IMR-90 (cell line): ENCODE results near the gene NLRC5. TPM values are rescaled to one million over a fixed set of nuclear protein-coding genes. Genes with fewer than 3 reads are reported as not detected.

Experiments
- ATAC-seq: fragments of 200-7000 bp; cut with Tn5 transposase; 2 replicates; pipeline ENCODE4 v1.9.1; 2020; ENCODE audit warnings: low read depth, mild to moderate bottlenecking, moderate library complexity
- BruUV-seq: library from RNA; stranded (reverse); fragments of 400-500 nt; replicated peaks from 2 replicates; lab custom pipeline; 2021; lab: Mats Ljungman, UMichigan
- CTCF ChIA-PET: fragments of 300-600 bp; formaldehyde crosslinking; extraction: SDS; loops from one replicate; lab custom pipeline; 2021; ENCODE audit warnings: antibody characterized with exemption; lab: Yijun Ruan, JAX
- POLR2A ChIA-PET: fragments of 300-600 bp; sonication (Branson Sonifier 250); formaldehyde crosslinking; loops from one replicate; lab custom pipeline; 2022; ENCODE audit warnings: antibody characterized with exemption; ENCODE audit not compliant: unreplicated experiment; lab: Charles Lee
- DNase-seq: peaks from one replicate; pipeline ENCODE4 v3.0.0; 2013
- H2AFZ ChIP-seq: replicated peaks from 2 replicates; pipeline ENCODE3; 2013; ENCODE audit warnings: low read length, mild to moderate bottlenecking; ENCODE audit not compliant: poor library complexity
- H2AK5ac ChIP-seq: 2 replicates; pipeline ENCODE4 v1.6.1; 2013; ENCODE audit warnings: low read depth, low read length, inconsistent platforms
- H2AK9ac ChIP-seq: replicated peaks from 2 replicates; pipeline ENCODE3; 2013; ENCODE audit warnings: mild to moderate bottlenecking, low read depth, low read length, moderate library complexity; ENCODE audit not compliant: poor library complexity
- H2BK120ac ChIP-seq: 2 replicates; pipeline ENCODE4 v1.6.1; 2013; ENCODE audit warnings: low read depth, low read length, inconsistent platforms
- H2BK15ac ChIP-seq: 3 replicates; pipeline ENCODE4 v1.6.1; 2013; ENCODE audit warnings: low read depth, low read length, inconsistent platforms
- H2BK20ac ChIP-seq: 2 replicates; pipeline ENCODE4 v1.6.1; 2013; ENCODE audit warnings: low read depth, mild to moderate bottlenecking, inconsistent platforms, low read length, moderate library complexity
- H2BK5ac ChIP-seq: 2 replicates; pipeline ENCODE4 v1.6.1; 2013; ENCODE audit warnings: mild to moderate bottlenecking, low read depth, low read length, inconsistent platforms; ENCODE audit not compliant: poor library complexity, severe bottlenecking
- H3K14ac ChIP-seq: replicated peaks from 2 replicates; pipeline ENCODE4 v1.6.1; 2013; ENCODE audit warnings: low read depth, low read length, inconsistent platforms
- H3K18ac ChIP-seq: 2 replicates; pipeline ENCODE4 v1.6.1; 2013; ENCODE audit warnings: low read depth, low read length, control low read depth
- H3K23ac ChIP-seq: 2 replicates; pipeline ENCODE4 v1.6.1; 2013; ENCODE audit warnings: low read depth, low read length, inconsistent platforms
- H3K27ac ChIP-seq: 2 replicates; pipeline ENCODE4 v1.5.1; 2013; ENCODE audit warnings: mild to moderate bottlenecking, control low read depth, low read length; ENCODE audit not compliant: insufficient read depth
- H3K27me3 ChIP-seq: 2 replicates; pipeline ENCODE4 v1.6.1; 2013; ENCODE audit warnings: low read length; ENCODE audit not compliant: control insufficient read depth, insufficient read depth
- H3K36me3 ChIP-seq: 2 replicates; pipeline ENCODE4 v1.6.1; 2013; ENCODE audit warnings: low read length, mixed read lengths; ENCODE audit not compliant: control insufficient read depth, insufficient read depth
- H3K4ac ChIP-seq: 2 replicates; pipeline ENCODE4 v1.6.1; 2013; ENCODE audit warnings: low read depth, low read length, inconsistent platforms
- H3K4me1 ChIP-seq: 2 replicates; pipeline ENCODE4 v1.6.1; 2013; ENCODE audit warnings: low read length, mixed read lengths; ENCODE audit not compliant: control insufficient read depth, insufficient read depth
- H3K4me2 ChIP-seq: 2 replicates; pipeline ENCODE4 v1.6.1; 2013; ENCODE audit warnings: low read depth, mild to moderate bottlenecking, control low read depth, low read length, moderate library complexity
- H3K4me3 ChIP-seq: 2 replicates; pipeline ENCODE4 v1.5.1; 2013; ENCODE audit warnings: low read depth, mild to moderate bottlenecking, control low read depth, low read length, moderate library complexity; ENCODE audit not compliant: insufficient read depth
- H3K56ac ChIP-seq: 2 replicates; pipeline ENCODE4 v1.6.1; 2013; ENCODE audit warnings: low read length, inconsistent platforms; ENCODE audit not compliant: insufficient read depth; ENCODE audit errors: extremely low read depth
- H3K79me1 ChIP-seq, 2 experiments: 2 replicates each; pipeline ENCODE4 v1.6.1; 2013; ENCODE audit warnings: low read length in 2 of 2, inconsistent platforms in 1 of 2, low read depth in 1 of 2
- H3K9ac ChIP-seq: 2 replicates; pipeline ENCODE4 v1.6.1; 2013; ENCODE audit warnings: low read depth, low read length, control low read depth
- H3K9me1 ChIP-seq: 2 replicates; pipeline ENCODE4 v1.6.1; 2013; ENCODE audit warnings: low read length, inconsistent platforms; ENCODE audit not compliant: insufficient read depth
- H3K9me3 ChIP-seq: 2 replicates; pipeline ENCODE4 v1.6.1; 2013; ENCODE audit warnings: low read length; ENCODE audit not compliant: control insufficient read depth, insufficient read depth
- H4K20me1 ChIP-seq: 2 replicates; pipeline ENCODE4 v1.6.1; 2013; ENCODE audit warnings: low read length, inconsistent platforms; ENCODE audit not compliant: insufficient read depth
- H4K5ac ChIP-seq: 2 replicates; pipeline ENCODE4 v1.6.1; 2013; ENCODE audit warnings: mild to moderate bottlenecking, low read depth, low read length, control low read depth
- H4K8ac ChIP-seq, 2 experiments: 2 replicates each; pipeline ENCODE4 v1.6.1; 2013; ENCODE audit warnings: low read depth in 2 of 2, low read length in 2 of 2, control low read depth in 1 of 2, inconsistent platforms in 1 of 2
- H4K91ac ChIP-seq: 2 replicates; pipeline ENCODE4 v1.6.1; 2013; ENCODE audit warnings: low read depth, low read length, inconsistent platforms; ENCODE audit not compliant: insufficient read depth
- CEBPB ChIP-seq: IDR thresholded peaks from 2 replicates; pipeline ENCODE4 v1.6.1; 2012; ENCODE audit warnings: low read depth, low read length, improper control_type of control experiment
- FOS ChIP-seq: fragments of 150-350 bp; IDR thresholded peaks from 2 replicates; pipeline ENCODE4 v1.6.1; 2016; ENCODE audit warnings: low read depth, low read length
- MAFK ChIP-seq: IDR thresholded peaks from 2 replicates; pipeline ENCODE4 v1.6.1; 2012; ENCODE audit warnings: low read depth, low read length, improper control_type of control experiment
- MAZ ChIP-seq: IDR thresholded peaks from 2 replicates; pipeline ENCODE4 v1.6.1; 2012; ENCODE audit warnings: low read depth, mild to moderate bottlenecking, low read length, improper control_type of control experiment, moderate library complexity, borderline replicate concordance
- MXI1 ChIP-seq: IDR thresholded peaks from 2 replicates; pipeline ENCODE4 v1.6.1; 2012; ENCODE audit warnings: low read depth, mild to moderate bottlenecking, low read length, moderate library complexity, borderline replicate concordance
- NFE2L2 ChIP-seq: fragments of 150-350 bp; IDR thresholded peaks from 2 replicates; pipeline ENCODE4 v1.6.1; 2016; ENCODE audit warnings: low read depth, mild to moderate bottlenecking, low read length
- POLR2A ChIP-seq: IDR thresholded peaks from 2 replicates; pipeline ENCODE4 v1.6.1; 2012; ENCODE audit warnings: mild to moderate bottlenecking, low read depth, low read length
- RFX5 ChIP-seq: IDR thresholded peaks from 2 replicates; pipeline ENCODE4 v1.8.0; 2012; ENCODE audit warnings: low read depth, mild to moderate bottlenecking, low read length, moderate library complexity
- SMC3 ChIP-seq: fragments of 150-350 bp; IDR thresholded peaks from 2 replicates; pipeline ENCODE4 v1.6.1; 2016; ENCODE audit warnings: low read depth, mild to moderate bottlenecking, antibody characterized with exemption, low read length, moderate library complexity
- WGBS, 2 experiments: methylation state at CpG; one replicate each; pipeline versions ENCODE4 v1.1.5 to v1.1.7; 2013; ENCODE audit warnings: missing lambda C conversion rate in 2 of 2; ENCODE audit not compliant: insufficient read length in 1 of 2; ENCODE audit errors: extremely low coverage in 2 of 2; 5-methylcytosine and 5-hydroxymethylcytosine counted together
- dilution Hi-C: fragments of 300-500 bp; cut with HindIII; formaldehyde crosslinking; loops from one replicate; pipeline ENCODE4 v1.14.3; 2018; ENCODE audit warnings: low sequenced_read_pairs; ENCODE audit not compliant: unreplicated experiment
- in situ Hi-C: fragments of 300-500 bp; cut with MboI; formaldehyde crosslinking; loops from 3 replicates; pipeline ENCODE4 v1.14.3; 2019; ENCODE audit warnings: low sequenced_read_pairs, inconsistent platforms, mixed read lengths
- intact Hi-C: fragments of 100-400 bp; cut with micrococcal nuclease; formaldehyde crosslinking; loops from 2 replicates; pipeline ENCODE4 v1.10.0; 2022
- polyA plus RNA-seq, 3 experiments: library from polyadenylated mRNA; depleted of rRNA; stranded (reverse); fragments of >200 nt; gene quantifications; 2 replicates each; pipeline ENCODE4 v1.2.3, GENCODE V29; 2012; ENCODE audit warnings: low replicate concordance in 1 of 3
- total RNA-seq: library from RNA; depleted of rRNA; stranded (reverse); fragments of >200 nt; gene quantifications from 2 replicates; pipeline ENCODE4 v1.2.3, GENCODE V29; 2012
- TF ChIP-seq, protein P1 (sequence below): fragments of 150-350 bp; IDR thresholded peaks from 2 replicates; pipeline ENCODE4 v1.6.1; 2016; ENCODE audit warnings: low read depth, mild to moderate bottlenecking, low read length, moderate library complexity, borderline replicate concordance

NLRC5 gene
- total and polyA plus RNA-seq, 2 of the 4 experiments (the other 2 are of a cell fraction), result 9.1 to 14.9 TPM

DNA sequence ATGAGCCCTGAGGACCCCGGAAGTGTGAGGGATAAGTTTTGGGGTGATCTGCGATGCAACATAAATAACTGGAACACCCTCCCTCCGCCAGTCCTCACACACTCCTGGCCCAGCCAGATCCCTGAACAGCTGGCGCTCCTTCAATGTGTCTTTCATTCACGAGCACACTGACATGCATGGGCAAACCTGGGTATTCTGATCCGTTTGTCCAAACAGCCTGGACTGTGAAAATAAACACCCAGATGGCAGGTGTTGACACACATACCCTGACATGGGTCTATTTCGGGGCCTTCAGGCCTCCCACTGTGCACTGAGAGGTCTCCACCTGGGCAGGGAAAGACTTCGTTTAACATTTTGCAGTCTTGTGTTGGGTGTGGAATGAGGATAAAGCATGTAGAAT lies 100.0 kb downstream of the NLRC5 start:
- Histone ChIP-seq H3K4me1 (peaks cover 4% of the 10 kb centered on the region; the same call in 1 of the 2 replicates), H3K4me3 (no peak overlapping the region), H3K36me3 (no peaks in the 10 kb centered on the region), H3K56ac (no peak overlapping the region), H2BK5ac (no peak overlapping the region), H2BK20ac (no peak overlapping the region), H3K23ac (no peak overlapping the region), H3K4ac (no peak overlapping the region), H2AFZ (no peak overlapping the region), H3K27me3 (peaks cover 9% of the 10 kb centered on the region; the same call in 1 of the 2 replicates), H2BK120ac (no peak overlapping the region), H4K5ac (no peak overlapping the region), H3K9ac (no peak overlapping the region), H4K8ac (no peak overlapping the region), H3K79me1 (peaks cover 13 to 15% of the 10 kb centered on the region in 2 experiments; a peak in 3 of 4 replicates), H4K91ac (no peak overlapping the region), H2BK15ac (no peak overlapping the region), H2AK9ac (no peak overlapping the region), H3K14ac (no peak overlapping the region), H4K20me1 (peaks cover 7% of the 10 kb centered on the region; the same call in 1 of the 2 replicates), H3K9me3 (no peaks in the 10 kb centered on the region), H3K27ac (no peak overlapping the region), H2AK5ac (no peak overlapping the region), H3K18ac (no peak overlapping the region), H3K9me1 (no peaks in the 10 kb centered on the region; the same call in 1 of the 2 replicates), H3K4me2 (no peak overlapping the region)
- POLR2A ChIA-PET, result no interaction called here
- DNase-seq (no peak), ATAC-seq (no peak)
- CTCF ChIA-PET, result interaction anchor here (0.6 kb wide), 1 partner anchor 66 kb away, joined by 9 read pairs; no protein-coding TSS in a partner anchor
- in situ Hi-C loops, result loop anchor here (5.0 to 10.0 kb wide), 3 partner anchors 78 to 325 kb away; no protein-coding TSS in a partner anchor
- WGBS, 2 experiments, result 56% methylated on average over 4 of the region's 8 CpGs; no CpG with 5 or more reads in 1 of the 2 experiments
- TF ChIP-seq SMC3, result no peak
- no peak for TF ChIP-seq NFE2L2
- TF ChIP-seq, protein P1, sequence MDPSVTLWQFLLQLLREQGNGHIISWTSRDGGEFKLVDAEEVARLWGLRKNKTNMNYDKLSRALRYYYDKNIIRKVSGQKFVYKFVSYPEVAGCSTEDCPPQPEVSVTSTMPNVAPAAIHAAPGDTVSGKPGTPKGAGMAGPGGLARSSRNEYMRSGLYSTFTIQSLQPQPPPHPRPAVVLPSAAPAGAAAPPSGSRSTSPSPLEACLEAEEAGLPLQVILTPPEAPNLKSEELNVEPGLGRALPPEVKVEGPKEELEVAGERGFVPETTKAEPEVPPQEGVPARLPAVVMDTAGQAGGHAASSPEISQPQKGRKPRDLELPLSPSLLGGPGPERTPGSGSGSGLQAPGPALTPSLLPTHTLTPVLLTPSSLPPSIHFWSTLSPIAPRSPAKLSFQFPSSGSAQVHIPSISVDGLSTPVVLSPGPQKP, result no peak
- TF ChIP-seq RFX5, result no peak
- no peak for TF ChIP-seq MXI1
- no peak for TF ChIP-seq FOS
- TF ChIP-seq MAFK, result no peak
- TF ChIP-seq POLR2A, result no peak
- TF ChIP-seq CEBPB, result no peak
- no peak for TF ChIP-seq MAZ
- dilution Hi-C loops, result no loop called here
- BruUV-seq, result no TSS peak
- intact Hi-C loops, result no loop called here
